ENCODE data around the gene EXOC1L.

The EXOC1L gene

GRCh38 chr4:55793479-55793878 lies 26.1 kb upstream of the EXOC1L start:
- no peak for TF ChIP-seq CTCF (IDR thresholded peaks at IDR 0.05; ENCODE audit: low read depth, low read length)
- no peak for DNase-seq (ENCODE audit: extremely low read depth, low read depth)

DNA sequence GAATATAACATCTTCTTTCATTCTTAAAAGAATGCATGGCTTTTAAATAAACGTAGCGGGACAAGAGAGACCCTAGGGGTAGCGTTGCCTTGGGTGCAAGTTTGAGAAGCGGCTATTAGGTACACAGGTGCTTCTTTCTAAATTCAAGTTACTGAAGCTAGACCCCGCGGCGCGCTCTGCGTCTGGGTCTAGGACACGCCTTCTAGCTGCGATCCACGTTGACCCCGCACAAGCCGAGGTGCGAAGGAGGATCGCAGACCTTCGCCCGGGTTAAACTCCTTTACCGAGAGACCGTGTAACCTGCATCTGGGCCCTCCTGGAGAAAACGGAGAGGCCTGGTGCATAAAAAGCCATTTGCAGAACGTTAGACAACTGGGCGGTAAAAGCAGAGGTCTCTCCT lies 25.5 kb upstream of the EXOC1L start:
- DNase-seq (ENCODE audit: extremely low read depth, low read depth): no peak
- no peak for TF ChIP-seq CTCF (IDR thresholded peaks at IDR 0.05; ENCODE audit: low read depth, low read length)

GRCh38 chr4:55795341-55795740 lies 24.2 kb upstream of the EXOC1L start:
- no peak for TF ChIP-seq CTCF (IDR thresholded peaks at IDR 0.05; ENCODE audit: low read depth, low read length)
- DNase-seq (ENCODE audit: extremely low read depth, low read depth): no peak

GRCh38 chr4:55801498-55801897 lies 18.1 kb upstream of the EXOC1L start:
- no peak for DNase-seq (ENCODE audit: extremely low read depth, low read depth)
- TF ChIP-seq CTCF (IDR thresholded peaks at IDR 0.05; ENCODE audit: low read depth, low read length): no peak

DNA sequence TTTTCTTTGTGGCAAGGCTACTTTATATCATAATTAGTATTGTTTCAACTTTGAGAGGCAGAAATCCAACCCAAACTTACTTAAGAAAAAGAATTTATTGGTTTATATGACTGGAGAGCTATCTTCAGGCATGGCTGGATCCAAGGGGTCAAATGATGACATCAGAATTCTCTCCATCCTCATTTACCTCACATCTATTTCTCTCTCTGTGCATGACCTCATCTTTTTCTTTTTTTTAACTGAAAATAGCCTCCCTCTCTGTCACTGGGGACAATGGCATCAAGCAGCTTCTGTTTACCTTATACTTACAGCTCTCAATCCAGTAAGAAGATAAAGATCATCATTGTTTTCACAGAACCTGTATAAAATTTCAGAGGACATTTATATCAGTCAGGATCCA lies 12.0 kb upstream of the EXOC1L start:
- TF ChIP-seq CTCF (IDR thresholded peaks at IDR 0.05; ENCODE audit: low read depth, low read length): no peak
- DNase-seq (ENCODE audit: extremely low read depth, low read depth): no peak

DNA sequence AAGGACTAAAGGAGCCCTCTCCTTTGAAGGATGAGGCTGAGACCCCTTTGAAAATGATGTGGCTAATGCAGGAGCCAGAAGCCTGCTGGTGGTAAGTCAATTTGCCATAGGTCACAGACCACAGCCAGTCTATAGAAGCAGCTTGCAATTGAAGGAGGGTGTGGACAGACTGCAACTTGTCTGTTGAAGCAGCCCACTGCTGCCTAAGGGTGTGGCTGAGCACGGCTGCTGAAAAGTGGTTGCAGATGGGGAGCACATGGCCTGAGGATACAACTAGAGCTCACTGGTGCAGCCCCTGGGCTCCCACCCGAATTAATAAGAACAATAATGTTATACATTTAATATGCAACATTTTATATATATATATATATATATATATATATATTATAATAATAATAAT lies 11.4 kb upstream of the EXOC1L start:
- no peak for TF ChIP-seq CTCF (IDR thresholded peaks at IDR 0.05; ENCODE audit: low read depth, low read length)
- no peak for DNase-seq (ENCODE audit: extremely low read depth, low read depth)

DNA sequence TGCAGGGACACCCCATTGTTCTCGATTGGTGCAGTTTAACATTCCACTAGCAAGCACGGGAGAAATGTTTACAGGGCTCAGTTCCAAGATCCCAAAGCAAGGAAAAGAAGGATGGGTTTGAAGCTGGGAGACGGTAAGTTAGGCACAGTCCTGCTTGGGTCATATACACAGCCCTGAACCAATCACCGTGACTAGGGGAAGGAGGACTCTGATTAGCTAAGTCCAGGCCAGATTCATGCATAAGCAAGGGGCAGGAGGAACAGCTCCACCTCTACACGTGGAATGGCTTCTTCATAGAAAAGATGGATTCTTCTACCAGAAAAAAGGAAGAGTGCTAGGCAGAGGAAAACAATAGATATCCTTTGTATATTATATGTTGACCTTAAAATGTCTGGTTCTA lies 11.0 kb upstream of the EXOC1L start:
- DNase-seq (ENCODE audit: extremely low read depth, low read depth): no peak

More for the DNA sequence above, 11.0 kb upstream of the EXOC1L start:
- no peak for TF ChIP-seq CTCF (IDR thresholded peaks at IDR 0.05; ENCODE audit: low read depth, low read length)

Measured in AG09319 (cell line).